LHCN-M2 (cell line): Measurements from ENCODE around the gene TEPSIN. TPM values are rescaled to one million over a fixed set of nuclear protein-coding genes. Genes with fewer than 3 reads are reported as not detected.
A peak's percentile ranks its signal among the peaks of the same experiment; 100 is the strongest.

Source experiments
- DNase-seq: peaks from one replicate; pipeline ENCODE4 v3.0.0-alpha.2; 2012; ENCODE audit warnings: low read depth
- total RNA-seq: library from RNA; depleted of rRNA; stranded (reverse); fragments of >200 nt; gene quantifications from 2 replicates; pipeline ENCODE4 v1.2.3, GENCODE V29; 2014

Gene TEPSIN
- total RNA-seq, 1 experiment from 2014 or later, result 27.7 TPM

DNA sequence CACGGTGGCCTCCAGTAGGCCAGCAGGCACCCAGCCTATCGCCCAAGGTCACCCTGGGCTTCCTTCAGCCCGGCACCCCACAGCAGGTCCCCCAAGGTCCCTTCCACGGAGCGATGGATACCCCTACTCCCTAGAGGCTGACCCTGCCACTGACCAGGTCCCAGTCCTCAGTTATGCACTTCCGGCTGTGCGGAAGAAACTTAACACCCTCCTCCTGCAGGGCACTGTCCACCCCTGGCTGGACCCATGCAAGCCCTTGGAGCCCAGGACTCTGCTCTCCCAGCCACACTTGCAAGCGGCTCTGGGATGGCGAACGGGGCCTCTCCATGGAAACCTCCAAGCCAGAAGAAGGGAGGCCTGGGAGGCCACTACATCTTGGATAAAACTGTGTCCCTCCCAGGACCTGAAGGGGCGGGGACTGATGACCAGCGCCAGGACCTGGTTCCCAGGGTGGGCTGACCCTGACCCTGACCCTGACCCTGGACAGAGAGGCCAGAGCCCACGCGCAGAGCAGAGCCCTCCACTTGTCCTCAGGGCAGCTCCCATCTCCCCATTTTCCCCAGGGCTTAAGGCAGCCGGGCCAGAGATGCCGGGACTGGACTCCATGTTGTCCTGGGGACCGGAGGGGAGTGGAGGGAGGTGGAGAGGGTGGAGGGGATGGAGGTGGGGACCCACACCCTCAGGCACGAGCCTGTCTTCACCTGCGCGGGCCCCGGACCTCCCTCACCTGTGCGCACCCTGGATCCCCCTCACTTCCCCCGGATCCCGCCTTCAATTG is 16.8 kb downstream of the TEPSIN start:
- no peak for DNase-seq

DNA sequence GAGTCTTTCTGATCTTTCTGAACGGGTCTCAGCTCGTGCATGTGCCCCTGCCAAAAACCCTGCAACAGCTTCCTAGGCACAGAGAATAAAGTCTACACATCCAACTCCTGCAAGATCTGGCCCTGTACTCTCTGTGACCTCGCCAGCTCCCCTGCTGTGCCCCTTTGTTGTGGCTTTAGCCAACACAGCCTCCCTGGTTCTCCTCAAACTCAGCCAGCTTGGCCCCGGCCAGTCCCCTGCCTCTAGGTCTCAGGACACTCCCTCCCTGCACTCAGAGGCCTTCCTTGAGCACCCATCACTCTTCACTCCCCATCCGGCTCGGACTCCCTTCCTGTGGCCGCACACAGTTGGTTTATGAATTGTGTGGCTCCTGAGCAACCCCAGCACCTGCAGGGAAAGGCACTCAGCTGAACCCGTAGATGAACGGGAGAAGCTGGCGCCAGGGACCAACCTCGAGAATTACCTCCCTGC is 17.4 kb downstream of the TEPSIN start:
- no peak for DNase-seq

DNA sequence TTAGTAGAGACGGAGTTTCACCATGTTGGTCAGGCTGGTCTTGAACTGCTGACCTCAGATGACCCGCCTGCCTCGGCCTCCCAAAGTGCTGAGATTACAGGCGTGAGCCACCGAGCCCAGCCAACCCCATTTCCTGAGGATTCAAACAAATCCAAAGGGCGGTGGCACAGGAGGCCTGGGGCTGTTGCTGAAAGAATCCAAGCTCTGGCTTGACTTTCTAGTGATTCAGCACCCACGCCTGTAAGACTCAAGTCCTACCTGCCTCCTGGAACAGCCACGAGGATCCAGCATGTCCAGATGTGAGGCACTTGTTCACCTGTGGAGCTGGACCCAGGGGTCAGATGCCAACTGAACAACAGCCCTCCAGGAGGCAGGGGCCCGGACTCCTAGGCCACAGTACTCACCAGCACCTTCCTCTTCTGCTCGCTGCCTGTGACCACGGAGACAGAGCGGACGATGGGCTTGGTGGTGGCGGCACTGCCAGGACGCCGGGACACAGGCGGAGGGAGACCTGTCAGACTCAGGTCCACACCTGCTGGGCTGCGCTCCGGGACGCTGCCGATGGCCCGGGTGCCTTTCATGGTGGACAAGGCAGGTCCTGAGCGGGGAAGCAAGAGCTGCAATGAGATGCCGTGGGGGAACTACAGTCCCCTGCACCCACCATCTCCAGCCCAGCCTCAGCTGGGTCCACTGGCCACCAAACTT is 19.2 kb downstream of the TEPSIN start:
- DNase-seq, result no peak

DNA sequence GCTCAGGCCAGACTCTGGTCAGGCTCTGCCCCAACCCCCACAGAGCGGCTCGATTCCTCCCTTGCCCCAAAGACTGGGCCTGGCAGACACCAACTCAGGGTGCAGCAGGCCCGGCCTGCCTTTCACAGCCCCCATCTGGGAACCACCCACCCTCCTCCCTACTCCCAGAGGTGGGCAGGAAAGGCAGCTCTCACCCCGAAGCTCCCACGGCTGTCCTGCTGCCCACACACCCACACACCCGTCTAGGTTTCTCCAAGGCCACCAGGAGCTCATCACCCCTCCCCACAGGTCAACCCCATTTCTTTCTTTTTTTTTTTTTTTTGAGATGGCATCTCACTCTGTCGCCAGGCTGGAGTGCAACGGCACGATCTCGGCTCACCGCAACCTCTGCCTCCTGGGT is 19.9 kb downstream of the TEPSIN start:
- DNase-seq, result no peak

DNA sequence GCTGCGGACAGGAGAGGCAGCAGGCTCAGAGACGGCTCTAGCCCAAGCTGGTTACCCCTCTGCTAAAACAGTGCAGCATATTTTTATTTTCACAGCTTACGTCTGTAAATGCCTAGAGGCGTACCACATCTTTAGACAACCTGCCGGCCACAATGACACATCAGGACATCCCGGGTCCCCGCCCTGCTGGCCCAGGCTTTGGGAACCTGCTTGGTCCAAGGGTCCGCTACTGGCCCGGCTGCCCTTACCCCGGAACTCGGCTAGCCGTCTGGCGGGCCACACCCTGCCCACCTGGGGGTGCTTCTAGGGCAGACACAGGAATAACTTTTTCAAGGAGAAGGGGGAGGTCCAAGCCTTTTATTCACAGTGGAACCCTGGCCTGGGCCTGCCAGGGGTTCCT is 20.4 kb downstream of the TEPSIN start:
- DNase-seq, result no peak

DNA sequence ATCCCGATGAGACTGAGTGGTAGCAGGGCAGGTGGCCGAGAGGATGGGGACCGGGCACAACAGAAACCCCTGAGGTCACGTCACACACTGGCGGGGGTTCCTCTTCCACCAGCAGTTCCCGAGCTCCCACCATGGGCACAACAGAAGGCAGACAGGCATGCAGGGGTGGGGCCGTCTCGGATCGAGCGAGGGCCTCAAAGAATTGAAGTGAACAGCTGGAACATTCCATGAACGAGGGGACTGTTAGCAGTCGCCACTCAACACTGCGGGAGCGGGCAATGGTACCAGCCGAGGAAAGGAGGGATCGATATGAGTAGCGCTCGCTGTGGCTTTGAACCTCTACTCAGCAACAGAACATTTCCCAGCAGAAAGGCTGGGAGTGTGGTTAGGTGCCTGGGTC is 21.4 kb downstream of the TEPSIN start:
- DNase-seq, result no peak

DNA sequence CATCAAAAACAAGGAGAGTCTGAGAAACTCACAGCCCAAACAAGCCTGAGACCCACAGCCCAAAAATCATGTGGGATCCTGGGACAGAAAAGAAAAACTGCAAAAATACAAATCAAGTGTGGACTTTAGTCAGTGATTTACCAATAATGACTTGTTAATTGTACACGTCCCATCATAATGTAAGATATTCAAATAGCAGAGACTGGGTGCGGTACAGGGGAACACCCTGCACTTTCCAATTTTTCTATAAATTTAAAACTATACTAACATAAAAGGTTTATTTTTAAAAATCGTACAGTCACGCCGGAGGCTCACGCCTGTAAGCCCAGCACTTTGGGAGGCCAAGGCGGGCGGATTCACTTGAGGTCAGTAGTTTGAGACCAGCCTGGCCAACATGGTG is 24.9 kb downstream of the TEPSIN start:
- no peak for DNase-seq

DNA sequence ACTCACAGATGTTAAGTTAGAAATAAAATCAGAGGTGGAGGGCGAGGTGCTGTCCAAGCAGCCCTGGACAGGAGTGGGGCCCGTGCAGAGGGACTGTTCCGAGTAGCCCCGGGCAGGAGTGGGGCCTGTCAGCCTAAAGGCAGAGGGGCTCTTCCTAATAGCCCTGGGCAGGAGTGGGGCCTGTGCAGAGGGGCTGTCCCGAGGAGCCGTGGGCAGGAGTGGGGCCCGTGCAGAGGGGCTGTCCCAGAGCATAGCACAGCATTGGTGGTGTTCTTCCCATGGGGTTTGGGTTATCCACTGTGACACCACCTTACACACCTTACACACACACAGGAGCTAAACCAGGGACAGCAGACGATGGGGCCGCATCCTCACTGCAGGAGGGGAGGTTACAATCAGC is 26.5 kb downstream of the TEPSIN start:
- no peak for DNase-seq

DNA sequence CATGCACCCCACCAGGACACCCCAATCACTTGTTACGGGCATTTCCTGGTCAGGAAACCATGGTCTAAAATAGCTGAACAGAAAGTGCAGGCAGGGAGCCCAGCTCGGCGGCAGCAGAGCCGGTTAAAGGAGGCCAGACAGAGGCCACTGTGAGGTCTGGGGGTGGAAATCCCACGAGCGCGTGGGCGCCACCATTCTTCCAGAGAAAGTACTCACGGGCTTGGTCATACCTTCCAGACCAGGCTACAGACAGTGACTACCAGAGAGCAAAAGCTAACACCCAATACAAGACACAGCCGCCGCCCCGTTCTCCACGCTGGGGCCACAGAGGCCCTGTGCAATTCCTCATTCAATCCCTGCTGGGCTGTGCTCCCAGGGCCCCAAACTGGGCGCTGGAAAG is 28.0 kb downstream of the TEPSIN start:
- no peak for DNase-seq

DNA sequence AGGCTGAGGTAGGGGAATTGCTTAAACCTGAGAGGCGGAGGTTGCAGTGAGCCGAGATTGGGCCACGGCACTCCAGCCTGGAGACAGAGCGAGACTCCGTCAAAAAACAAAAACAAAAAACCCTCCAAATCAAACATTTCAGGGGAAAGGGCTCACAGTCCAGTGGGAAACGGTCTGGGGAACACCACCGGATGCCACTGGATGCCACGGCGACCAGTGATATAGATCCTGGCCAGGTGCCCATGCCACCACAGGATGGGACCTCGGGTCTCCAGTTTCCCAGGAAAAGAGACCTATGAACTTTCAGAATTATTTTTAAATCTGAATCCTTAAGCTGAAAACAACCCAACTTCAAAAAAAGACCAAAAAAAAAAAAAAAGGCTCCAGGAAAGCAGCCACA is 28.4 kb downstream of the TEPSIN start:
- DNase-seq, result no peak

DNA sequence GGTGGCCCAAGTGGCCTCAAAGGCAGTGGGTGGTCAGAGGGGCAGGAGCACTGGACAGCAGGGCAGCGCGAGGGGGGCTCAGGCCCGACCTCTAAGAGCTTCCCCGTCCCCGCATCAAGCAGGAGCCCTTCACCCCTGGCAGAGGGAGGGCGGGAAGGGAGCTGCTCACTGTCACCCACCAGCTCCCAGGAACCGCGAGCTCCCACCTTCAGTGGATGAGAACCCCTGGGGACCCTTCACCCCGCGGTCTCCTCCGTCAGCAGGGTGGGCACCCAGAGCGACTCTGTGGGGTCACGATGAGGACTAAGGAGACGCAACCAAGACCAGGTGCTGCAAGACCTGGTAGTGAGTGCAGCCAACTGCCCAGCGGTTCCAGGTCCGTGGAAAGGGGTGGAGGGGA is 29.7 kb downstream of the TEPSIN start:
- no peak for DNase-seq

DNA sequence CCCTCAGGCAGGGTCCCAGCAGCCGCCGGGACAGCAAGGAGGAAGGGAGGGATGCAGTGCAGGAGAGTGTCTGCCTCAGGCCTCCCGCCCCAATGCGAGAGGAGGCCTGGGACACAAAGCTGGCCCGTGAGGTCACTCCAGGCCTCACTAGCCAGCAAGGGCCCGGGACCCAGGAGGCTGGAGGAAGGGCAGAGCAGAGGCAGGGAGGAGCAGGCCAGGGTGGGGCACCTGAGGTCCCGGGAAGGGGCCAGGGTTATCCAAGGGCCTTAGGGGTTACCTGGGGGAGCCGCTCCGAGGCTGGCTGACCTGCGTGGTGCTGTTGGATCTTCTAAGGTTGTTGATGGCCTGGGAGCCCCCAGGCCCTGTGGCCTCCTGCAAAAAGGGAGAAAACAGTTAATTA is 30.2 kb downstream of the TEPSIN start:
- DNase-seq, result no peak

DNA sequence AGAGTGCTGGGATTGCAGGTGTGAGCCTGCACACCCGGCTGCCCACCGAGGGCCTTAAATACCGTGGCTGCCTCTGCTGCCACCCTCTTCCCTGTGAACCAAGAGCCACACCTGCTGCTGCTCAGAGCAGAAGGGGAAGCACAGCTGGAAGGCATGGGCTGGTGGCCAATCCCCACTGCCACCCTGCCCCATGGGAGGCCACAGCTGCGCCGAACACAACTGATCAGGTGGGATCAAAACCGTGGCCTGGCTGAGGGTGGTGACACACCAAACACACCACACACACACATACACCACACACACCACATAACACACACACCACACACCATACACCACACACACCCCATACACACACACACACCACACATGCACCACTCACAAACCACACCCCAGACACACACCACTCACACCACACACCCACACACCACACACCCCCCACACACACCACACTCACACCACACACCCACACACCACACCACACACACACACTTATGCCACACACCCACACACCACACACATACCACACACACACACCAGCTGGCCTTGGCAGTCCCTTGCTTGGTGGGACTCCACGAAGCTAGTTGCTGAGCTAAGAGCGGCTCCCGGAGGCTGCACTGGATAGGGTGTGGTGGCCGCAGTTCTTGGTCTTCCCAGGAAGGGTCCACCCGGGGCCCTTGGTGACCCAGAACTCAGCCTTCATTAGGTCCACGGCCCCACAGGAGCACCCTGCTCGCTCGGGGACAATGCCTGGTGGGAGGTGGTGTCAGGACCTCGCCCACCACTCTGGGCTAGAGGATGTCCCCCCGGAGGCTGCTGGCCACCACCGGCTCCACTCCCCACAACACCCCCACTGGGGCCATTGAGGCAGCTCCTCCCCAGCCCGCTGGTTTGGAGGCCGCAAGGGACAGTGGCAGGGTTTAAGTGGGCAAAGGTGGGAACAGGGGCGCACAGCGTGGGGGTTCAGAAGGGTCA is 31.0 kb downstream of the TEPSIN start:
- peak; percentile 30 for DNase-seq

DNA sequence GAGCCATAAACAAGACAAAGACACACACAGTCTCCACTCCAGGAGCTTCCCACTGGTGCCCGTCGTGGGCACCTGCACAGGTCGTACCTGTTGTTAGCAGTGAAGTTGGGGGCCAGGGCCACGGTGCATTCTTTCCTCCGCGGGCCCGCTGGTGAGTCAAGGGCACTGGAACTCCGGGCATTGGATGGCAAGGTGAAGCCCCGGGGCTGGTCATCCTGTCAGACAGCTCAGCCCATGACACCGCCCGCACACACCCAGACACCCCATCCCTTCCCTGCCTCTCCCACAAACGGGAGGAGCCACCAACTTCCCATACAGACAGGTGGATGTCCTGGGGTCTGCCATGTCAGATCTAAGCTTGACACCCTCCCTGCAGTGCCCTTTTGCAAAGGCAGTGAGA is 32.2 kb downstream of the TEPSIN start:
- no peak for DNase-seq

DNA sequence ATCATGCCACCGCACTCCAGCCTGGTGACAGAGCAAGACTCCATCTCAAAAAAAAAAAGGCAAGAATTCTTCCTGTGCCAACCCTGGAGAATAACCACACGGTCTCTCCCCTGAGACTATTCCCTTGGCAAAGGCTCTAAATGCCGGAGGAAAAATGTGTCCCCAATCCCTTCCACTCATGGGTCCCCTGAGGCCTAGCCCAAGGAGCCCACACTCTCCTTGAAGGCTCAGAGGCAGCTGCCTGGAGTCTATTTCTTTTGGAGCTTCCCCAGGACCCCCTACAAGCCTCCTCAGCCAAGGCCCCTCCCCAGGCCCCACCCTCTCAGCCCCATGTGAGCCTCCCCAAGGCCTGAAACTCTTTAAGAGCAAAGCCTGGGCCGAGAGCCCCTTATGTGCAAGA is 32.7 kb downstream of the TEPSIN start:
- DNase-seq, result no peak

DNA sequence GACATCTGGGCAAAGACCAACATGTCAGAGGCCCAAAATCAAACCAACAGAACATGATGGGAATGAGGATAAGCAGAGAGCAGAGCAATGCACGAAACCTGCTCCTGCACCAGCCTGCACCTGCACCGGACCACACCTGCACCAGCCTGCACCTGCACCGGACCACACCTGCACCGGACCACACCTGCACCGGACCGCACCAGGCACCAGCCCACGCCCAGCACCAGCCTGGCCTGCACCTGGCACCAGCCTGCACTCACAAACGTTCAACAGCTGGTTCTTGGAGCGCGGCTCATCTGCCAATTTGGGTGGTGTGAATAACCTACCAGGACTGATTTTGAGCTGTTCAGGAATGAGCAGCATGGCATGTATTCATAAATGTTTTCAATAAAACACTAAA is 34.3 kb downstream of the TEPSIN start:
- DNase-seq, result no peak

DNA sequence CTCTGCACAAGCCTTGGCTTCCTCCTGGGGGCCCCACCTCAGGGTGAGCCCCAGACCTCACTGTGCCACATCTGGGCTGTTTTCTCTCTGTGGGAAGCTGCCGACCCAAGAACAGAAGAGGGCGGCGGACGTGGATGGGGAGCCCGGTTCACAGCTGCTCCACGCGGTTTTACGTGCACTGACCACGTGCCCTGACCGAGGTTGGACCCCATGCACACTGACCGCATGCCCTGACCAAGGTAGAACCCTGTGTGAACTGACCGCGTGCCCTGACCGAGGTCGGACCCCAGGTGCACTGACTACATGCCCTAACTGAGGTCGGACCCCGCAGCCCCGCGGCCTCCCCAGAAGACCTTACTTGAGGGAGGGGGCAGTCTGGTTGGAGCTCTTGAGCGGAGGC is 35.7 kb downstream of the TEPSIN start:
- DNase-seq, result no peak

DNA sequence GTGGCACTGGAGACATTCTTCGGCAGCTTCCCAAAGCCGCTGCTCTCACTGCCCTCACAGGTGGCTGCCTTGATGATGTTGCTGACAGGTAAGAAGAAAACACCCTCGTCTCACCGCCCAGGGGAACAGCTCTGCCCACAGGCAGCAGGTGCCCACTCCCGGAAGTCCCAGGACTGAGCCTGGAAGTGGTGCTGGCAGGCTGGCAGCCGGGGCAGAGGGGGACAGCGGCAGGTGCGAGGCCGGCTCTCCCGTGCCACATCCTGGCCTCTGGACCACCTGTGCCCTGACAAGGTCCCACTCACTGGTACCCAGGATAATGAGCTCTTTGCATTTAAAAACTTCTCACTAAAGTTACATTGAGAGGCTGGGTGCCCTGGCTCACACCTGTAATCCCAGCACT is 36.5 kb downstream of the TEPSIN start:
- DNase-seq, result no peak

DNA sequence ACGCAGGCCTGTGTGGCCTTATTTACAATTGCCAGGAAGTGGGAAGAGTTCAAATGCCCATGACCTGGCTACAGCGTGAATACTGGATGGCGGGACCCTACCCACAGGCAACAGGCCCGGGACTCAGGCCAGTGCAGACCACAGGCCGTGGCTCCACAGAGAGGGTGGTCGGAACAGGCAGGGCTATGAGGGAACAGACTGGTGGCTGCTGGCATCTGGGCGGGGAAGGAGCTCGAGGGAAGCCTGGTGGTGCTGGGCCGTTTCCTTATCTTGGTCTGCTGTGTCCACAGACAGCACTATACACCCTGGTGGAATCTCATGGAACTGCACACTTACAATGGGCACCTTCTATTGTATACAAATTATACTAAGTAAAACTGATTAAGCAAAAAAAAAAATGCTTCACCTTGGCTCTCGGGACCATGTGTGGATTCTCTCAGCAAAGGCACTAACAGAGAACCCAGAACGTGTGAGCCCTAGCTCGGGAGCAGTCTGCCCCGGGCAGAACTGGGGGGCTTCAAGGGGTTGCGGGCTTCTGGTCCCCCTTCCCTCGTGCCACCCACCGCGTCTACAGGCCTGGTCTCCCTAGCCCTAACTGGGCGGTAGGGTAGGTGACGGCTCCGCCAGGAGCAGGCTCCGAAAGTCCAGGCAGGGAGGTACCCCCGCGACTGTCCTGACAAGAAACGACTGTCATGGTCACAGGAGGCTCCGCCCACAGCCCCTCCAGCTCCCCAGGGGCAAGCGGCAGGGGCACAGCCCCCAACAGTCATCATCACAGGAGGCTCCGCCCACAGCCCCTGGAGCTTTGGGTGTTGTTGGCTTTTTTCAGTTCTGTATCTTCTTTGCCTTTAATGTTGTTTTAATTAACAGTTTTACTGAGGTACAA is 37.9 kb downstream of the TEPSIN start:
- peak; percentile 55 for DNase-seq

DNA sequence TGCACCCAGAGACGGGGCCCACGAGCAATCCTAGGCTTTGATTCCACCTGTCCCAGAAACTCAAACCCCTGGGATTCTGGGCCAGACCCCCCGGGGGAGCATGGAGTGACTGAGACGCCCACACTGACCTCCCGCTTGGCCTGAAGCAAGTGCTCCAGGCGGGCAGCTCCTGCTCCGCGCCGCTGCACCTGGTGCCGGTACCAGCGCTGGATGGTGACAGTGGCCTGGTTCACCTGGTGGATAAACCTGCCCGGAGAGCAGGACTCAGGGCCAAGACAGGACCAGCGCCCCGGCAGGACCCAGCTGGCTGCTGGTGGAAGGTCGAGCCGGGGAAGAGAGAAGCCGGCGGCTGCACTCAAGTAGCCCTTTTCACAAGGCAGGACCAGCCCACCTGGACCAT is 38.7 kb downstream of the TEPSIN start:
- DNase-seq, result no peak

DNA sequence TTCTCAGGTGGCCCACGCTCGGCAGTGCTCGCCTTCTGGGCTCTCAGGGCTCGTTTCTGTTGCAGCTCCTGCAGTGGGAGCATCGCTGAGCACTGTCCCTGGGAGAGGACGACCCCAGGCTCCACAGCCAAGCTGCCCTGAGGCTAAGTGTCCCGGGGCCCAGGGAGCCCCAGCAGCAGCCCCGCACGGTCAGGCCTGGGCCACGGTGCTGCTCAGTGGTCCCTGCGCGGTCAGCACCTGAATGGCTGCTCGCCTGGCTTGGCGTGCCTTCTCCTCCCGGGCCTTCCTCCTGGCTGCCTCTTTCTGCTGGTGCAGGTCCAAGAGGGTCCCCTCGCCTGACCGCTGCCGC is 39.4 kb downstream of the TEPSIN start:
- no peak for DNase-seq
